ENCODE results near the gene PLCXD3.

PLCXD3 gene

GRCh38 chr5:41447650-41448510, 62.5 kb downstream of the PLCXD3 start:
- TF ChIP-seq ZNF626 (tag by site-specific recombination; IDR thresholded peaks at IDR 0.05) (no peak), ZNF610 (tag by site-specific recombination; IDR thresholded peaks at IDR 0.05; ENCODE audit: borderline replicate concordance) (no peak), AEBP2 (tag by site-specific recombination; IDR thresholded peaks at IDR 0.05; ENCODE audit: borderline replicate concordance) (no peak), ZNF777 (tag by site-specific recombination; IDR thresholded peaks at IDR 0.05; ENCODE audit: borderline replicate concordance) (no peak), ZNF121 (tag by site-specific recombination; IDR thresholded peaks at IDR 0.05) (no peak), GLIS1 (tag by site-specific recombination; IDR thresholded peaks at IDR 0.05) (no peak), ZXDB (tag by site-specific recombination; IDR thresholded peaks at IDR 0.05) (no peak), ZNF274 (IDR thresholded peaks at IDR 0.05; ENCODE audit: low read length) (no peak), ZNF274 (tag by site-specific recombination; IDR thresholded peaks at IDR 0.05; ENCODE audit: borderline replicate concordance) (no peak), MYNN (tag by site-specific recombination; IDR thresholded peaks at IDR 0.05; ENCODE audit: borderline replicate concordance) (no peak), BCL11B (tag by site-specific recombination; IDR thresholded peaks at IDR 0.05; ENCODE audit: low read depth) (no peak), ZBTB21 (tag by site-specific recombination; IDR thresholded peaks at IDR 0.05) (no peak), SETDB1 (IDR thresholded peaks at IDR 0.05; ENCODE audit: insufficient read length, low read length) (no peak), KLF10 (tag by site-specific recombination; IDR thresholded peaks at IDR 0.05) (no peak), ZBTB10 (tag by site-specific recombination; IDR thresholded peaks at IDR 0.05) (no peak), ZNF214 (tag by site-specific recombination; IDR thresholded peaks at IDR 0.05; ENCODE audit: borderline replicate concordance) (no peak)
- TF ChIP-seq, protein P1, sequence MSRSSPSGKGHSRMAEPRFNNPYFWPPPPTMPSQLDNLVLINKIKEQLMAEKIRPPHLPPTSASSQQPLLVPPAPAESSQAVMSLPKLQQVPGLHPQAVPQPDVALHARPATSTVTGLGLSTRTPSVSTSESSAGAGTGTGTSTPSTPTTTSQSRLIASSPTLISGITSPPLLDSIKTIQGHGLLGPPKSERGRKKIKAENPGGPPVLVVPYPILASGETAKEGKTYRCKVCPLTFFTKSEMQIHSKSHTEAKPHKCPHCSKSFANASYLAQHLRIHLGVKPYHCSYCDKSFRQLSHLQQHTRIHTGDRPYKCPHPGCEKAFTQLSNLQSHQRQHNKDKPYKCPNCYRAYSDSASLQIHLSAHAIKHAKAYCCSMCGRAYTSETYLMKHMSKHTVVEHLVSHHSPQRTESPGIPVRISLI (tag by site-specific recombination; IDR thresholded peaks at IDR 0.05) = no peak
- TF ChIP-seq, protein P2, sequence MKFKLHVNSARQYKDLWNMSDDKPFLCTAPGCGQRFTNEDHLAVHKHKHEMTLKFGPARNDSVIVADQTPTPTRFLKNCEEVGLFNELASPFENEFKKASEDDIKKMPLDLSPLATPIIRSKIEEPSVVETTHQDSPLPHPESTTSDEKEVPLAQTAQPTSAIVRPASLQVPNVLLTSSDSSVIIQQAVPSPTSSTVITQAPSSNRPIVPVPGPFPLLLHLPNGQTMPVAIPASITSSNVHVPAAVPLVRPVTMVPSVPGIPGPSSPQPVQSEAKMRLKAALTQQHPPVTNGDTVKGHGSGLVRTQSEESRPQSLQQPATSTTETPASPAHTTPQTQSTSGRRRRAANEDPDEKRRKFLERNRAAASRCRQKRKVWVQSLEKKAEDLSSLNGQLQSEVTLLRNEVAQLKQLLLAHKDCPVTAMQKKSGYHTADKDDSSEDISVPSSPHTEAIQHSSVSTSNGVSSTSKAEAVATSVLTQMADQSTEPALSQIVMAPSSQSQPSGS (tag by site-specific recombination; IDR thresholded peaks at IDR 0.05; ENCODE audit: low read depth) = no peak
- CTCF ChIA-PET = interaction anchor here (0.6 kb wide), 2 partner anchors 46 to 1073 kb away, joined by 3 read pairs; no protein-coding TSS in a partner anchor

More at GRCh38 chr5:41447650-41448510, 62.5 kb downstream of the PLCXD3 start:
- Histone ChIP-seq H3K27ac (ENCODE audit: extremely low read depth, low read depth, low read length) (no peak overlapping the region), H3K9me3 (ENCODE audit: control insufficient read depth, insufficient read depth, low read depth, low read length) (no peaks in the 10 kb centered on the region), H3K4me1 (ENCODE audit: control insufficient read depth, insufficient read depth, low read length) (no peaks in the 10 kb centered on the region), H3K36me3 (ENCODE audit: control insufficient read depth in 2 of 2, insufficient read depth in 1 of 2, low read length in 2 of 2) (no peaks in the 10 kb centered on the region), H3K4me3 (ENCODE audit: low read depth, low read length) (no peak overlapping the region)
- POLR2A ChIA-PET = no interaction called here

Data from HEK293 (cell line).